T-helper 2 cell treated with Interferon-gamma antibody and Interleukin-4, amounts not matched to agents 100 ng/mL and 5 ng/mL, for 36 hours (primary cell): ENCODE results near the gene CYP4V2. TPM values are rescaled to one million over a fixed set of nuclear protein-coding genes. Genes with fewer than 3 reads are reported as not detected.

Experiments
- intact Hi-C: fragments of 100-400 bp; cut with micrococcal nuclease; formaldehyde crosslinking; loops from one replicate; pipeline ENCODE4 v1.15.1; 2023
- total RNA-seq: library from RNA; stranded (reverse); gene quantifications from 2 replicates; pipeline ENCODE4 v1.2.3, GENCODE V29; 2022

Gene CYP4V2
- 24.4 and 26.6 TPM in 2 replicates for total RNA-seq

DNA sequence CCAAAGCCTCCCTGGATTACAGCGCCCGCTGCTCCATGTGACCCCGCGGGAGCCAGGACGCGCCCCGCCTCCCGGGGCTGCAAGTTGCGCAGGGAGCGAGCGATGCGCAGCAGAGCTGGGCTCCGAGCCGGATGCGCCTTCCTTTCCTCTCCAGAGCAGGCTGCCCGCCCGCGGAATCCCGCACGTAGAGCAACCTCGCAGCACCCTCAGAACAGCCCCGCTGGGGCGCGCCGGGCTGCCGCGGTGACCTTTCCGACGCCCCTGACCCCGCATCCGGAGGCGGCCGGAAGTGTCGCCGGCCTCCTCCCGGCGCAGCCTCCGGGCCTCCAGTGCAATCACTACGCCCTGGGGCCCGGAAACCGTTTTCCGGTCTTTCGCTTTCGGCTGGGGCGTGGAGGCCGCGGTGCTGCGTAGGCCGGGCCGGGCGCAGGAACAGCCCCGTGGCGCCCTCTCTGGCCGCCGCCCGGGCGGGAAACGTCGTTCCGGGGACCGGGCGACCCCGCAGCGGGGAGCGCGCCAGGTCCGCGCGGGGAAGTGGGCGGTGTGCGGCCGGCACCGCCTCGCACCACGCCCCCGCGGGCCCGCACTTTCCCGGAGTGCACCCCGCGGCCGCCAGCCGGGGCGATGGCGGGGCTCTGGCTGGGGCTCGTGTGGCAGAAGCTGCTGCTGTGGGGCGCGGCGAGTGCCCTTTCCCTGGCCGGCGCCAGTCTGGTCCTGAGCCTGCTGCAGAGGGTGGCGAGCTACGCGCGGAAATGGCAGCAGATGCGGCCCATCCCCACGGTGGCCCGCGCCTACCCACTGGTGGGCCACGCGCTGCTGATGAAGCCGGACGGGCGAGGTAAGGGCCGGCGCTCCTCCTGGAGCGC, at the start of gene CYP4V2:
Gene CYP4V2 (plus strand): TSS at position 368 of the 866 bp plus-strand sequence. CDS start 257 bp downstream, at position 625.
- intact Hi-C loops = loop anchor here (1.0 to 10.0 kb wide), 7 partner anchors 30 to 1957 kb away; partner anchors contain the start of genes ANKRD37, IRF2 and TLR3

DNA sequence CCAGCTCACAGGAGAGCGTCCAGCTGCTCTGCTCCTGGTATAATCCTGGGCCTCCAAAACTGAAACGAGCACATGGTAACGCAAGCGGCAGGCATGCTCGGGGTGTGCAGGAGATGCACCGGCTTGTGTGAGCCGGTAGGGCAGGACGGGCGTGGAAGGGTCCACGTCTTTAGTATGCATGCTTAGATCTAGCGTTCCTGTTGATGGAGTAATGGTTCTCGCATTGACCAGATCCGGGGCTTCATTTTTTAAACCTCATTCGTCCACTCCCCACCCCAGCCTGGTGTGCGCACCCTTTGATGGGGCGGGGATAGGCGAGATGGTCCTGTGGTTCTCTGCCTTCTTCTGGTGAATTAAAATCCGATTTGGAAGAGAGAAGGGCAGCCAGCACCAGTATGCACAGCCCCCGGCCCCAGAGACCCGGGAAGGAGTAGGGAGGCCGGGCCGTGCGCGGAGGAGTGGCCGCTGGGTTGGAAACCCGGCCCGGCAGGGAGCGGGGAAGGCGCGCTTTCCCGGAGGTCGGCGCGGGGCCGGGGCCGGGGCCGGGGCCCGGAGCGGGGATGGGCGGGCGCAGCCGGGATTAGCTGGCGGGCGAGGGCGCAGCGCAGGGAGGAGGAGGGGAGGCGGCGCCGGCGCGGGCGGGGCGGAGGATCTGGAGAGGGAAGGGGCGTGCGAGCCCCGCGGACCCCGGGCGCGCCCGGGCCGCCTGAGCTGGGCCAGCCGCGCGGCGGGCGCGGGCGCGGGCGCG, 47.0 kb upstream of the CYP4V2 start:
- intact Hi-C loops = loop anchor here (10.0 kb wide), 1 partner anchor 50 kb away; the partner anchor contains the start of gene CYP4V2

DNA sequence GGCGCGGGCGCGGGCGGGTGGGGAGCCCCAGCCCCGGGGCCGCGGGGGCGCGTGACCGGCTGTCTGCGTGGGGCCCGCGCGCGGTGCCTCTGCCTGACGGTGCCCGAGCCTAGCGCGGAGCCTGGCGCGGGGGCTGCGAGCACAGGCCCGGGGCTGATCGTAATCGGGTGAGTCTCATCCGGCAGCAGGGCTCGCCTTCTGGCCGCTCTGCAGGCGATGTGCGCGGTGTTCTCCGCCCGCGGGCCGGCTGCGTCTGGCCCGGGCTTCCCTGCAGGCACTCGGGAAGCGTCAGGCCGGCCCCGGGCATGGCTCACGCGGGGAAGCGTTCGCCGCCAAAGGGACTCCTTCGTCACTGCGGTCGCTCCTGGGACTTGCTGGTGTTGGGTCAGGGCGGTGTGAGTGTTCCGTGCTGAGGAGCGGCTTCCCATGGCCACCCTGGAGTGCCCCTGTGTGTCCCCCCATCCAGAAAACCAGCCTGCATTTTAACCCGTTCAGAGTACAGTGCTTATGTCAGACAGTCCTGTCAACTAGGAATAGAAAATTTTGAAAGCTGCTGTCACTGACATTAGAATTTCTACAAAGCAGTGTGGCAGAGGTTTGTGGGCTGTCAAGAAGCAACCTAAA, 46.3 kb upstream of the CYP4V2 start:
- intact Hi-C loops = loop anchor here (10.0 kb wide), 1 partner anchor 50 kb away; the partner anchor contains the start of gene CYP4V2

DNA sequence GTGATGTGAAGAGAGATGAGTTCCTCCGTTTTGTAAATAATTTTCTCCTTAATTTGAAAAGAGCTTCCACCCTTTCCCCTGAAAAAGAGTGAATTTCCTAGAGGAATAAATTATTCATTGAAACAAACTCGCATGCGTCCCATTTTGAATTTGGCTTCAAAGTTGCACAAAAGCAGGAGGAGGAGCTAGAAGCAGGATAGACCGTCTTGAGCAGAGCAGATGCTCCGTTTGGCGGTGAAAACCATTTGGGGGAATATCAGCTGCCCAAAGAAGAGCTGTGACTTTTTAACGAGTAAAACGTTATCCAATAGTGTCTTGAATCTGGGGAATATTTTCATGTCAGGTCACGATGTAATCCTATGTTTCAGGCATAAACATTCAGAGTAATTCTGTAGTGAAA, 44.9 kb upstream of the CYP4V2 start:
- intact Hi-C loops = loop anchor here (10.0 kb wide), 1 partner anchor 48 kb away; the partner anchor contains the start of gene CYP4V2

DNA sequence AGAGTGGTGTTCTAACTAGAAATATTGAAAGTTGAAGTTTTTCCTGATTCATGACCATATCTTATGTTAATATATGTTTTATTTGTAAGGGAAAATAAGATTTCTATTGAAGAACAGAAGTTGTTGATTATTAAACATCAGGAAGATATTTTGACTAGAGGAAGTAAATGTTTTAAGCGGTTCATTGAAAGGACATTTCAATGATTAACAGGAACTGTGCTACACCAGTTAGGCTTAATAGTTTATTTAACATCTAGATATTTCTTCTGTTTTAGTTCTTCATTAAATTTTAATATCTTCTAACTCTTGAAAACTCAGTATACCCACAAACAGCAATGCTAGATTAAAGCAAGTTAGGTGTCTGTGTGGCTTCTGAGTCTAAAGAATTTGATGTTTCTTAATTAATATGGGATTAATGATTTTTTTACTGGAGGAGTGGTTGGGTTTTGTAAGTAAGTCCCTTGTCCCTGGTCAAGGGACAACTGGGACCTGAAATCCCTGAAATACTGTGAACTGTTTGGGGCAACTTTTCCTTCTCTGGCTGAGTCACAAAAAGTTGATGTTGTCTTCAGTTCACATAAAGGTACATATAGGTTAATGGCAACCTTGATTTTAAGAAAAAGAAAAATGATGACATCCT, 42.9 kb upstream of the CYP4V2 start:
- intact Hi-C loops = loop anchor here (10.0 kb wide), 1 partner anchor 46 kb away; the partner anchor contains the start of gene CYP4V2

DNA sequence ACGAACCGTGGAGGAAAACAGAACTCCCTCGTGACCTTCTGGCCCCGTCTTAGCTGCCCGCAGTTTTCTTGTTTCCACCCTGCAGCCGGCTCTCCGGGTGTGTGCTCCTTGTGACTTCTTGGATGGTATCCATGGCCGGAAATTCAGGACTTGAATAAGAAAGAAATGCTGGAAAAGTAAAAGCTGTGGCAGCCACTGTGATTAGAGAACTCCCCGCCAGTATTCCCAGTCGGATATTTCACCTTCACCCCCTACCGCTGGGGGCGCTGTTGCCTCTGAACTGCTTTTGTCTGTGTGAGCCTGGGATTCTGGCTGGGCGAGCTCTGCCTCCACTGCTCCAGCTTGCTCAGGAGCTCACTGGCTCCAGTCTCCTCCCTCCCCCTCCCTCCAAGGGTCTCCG, 41.5 kb upstream of the CYP4V2 start:
- intact Hi-C loops = loop anchor here (10.0 kb wide), 1 partner anchor 45 kb away; the partner anchor contains the start of gene CYP4V2

DNA sequence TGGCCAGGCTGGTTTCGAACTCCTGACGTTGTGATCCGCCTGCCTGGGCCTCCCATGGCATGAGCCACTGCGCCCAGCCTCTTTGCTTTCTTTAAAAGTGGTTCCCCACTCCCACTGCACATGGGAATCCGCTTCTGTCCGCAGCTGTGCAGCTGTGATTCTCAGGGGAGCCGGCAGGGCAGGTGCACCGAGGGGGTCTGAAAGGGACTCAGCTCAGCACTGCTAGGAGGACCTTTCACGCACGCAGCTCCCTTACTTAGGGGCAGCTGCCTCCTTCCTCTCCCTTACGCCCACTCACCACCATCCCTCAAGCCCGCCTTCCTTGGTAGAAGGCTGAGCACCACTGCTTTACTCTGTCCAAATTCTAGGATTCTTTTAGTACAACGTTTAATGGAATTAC, 40.4 kb upstream of the CYP4V2 start:
- intact Hi-C loops = no loop called here

DNA sequence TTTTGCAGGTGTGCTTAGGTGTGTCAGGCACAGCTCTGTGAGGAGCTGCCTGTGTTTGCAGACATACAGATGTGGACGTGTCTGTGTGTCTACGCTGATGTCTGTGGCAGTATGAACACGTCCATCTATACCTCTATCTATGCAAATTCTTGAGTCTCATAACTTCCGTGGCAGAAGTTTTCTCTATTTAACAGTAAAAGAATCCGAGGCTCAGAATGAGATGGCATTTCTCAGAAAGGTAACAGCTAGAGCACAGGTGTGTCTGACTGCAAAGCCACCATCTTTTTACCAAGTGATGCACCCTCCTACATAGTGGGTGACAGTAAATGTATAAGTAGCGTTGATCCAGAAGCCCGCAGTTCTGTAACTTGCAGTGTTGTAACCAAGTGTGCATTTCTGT, 39.9 kb upstream of the CYP4V2 start:
- intact Hi-C loops = no loop called here

DNA sequence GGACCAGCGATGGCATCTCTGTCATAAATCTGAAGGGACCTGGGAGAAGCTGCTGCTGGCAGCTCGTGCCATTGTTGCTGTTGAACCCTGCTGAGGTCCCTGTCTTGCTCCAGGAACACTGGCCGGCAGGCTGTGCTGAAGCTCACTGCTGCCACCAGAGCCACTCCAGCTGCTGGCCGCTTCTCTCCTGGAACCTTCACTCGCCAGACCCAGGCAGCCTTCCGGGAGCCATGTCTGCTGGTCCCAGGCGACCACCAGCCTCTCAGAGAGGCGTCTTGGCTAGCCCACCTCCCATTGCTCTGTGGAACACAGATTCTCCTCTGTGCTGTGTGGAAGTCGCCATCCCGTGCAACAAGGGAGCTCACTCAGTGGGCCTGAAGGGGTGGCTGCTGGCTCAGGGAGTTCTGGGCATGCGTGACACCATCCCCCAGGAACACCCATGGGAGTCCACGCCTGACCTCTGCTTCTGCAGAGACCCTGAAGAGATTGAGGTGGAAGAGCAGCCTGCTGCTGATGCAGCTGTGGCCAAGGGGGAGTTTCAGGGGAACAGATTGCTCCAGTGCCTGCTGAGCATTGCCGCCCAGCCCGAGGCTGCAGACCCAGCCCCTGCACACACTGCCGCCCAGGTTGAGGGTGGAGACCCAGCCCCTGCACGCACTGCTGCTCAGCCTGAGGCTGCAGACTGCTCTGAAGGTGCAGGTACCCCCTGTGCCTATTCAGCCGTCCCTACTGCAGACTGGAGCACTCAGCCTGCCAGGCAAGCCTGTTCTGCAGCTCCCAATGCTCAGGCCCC, 33.1 kb upstream of the CYP4V2 start:
- intact Hi-C loops = no loop called here

DNA sequence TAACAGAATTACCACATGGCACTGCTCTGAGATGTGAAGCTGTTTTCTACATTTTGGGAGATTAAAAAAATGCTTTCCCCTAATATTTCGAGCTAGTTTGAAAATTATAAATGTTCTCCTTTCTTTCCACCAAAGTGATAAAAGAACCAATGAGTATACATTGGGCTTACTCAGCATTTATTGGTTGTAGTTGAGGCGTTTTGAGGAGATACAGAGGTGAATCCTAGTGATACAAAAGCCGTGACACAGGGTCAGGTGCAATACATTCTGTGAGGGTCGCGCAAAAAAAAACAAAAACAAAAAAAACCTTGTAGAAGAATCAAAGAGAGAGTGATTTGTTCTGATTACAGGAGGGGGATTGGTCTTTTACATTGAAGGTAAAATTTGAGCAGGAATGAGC, 32.4 kb upstream of the CYP4V2 start:
- intact Hi-C loops = no loop called here

DNA sequence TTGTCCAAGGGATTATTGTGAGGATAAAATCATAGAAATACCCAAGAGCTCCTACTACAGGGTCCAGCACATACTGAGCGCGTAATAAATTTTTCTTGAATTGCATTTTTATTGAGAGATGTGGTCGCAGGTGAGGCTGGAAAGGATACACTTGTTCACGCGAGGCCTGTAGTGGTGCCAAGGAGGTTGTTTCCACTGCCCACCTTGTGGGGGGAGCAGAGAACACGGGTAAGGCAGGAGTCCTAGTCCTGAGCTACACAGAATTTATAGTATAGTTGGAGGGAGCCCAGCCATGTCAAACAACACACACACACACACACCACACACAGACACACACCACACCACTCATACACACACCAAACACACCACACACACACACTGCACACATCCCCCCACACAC, 31.8 kb upstream of the CYP4V2 start:
- intact Hi-C loops = no loop called here

DNA sequence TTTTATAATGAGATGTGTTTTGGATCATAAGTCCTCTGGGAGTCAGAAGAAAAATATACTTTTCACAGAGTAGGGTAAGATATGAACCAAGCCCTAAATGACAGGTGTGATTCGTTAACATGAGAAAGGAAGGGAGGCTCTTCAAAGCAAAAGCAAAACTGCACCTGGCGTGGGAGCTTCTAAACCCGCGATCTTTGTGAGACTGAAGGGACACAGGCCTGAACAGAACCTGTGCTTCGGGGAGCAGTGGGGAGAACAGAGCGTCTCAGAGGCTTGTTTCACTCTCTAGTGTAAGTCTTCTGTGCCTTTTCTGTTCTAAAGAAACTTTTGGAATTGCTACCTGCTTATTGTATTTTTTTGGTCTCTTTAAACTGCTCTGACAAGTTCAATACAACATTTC, 30.2 kb upstream of the CYP4V2 start:
- intact Hi-C loops = loop anchor here (1.0 kb wide), 1 partner anchor 30 kb away; the partner anchor contains the start of gene CYP4V2

DNA sequence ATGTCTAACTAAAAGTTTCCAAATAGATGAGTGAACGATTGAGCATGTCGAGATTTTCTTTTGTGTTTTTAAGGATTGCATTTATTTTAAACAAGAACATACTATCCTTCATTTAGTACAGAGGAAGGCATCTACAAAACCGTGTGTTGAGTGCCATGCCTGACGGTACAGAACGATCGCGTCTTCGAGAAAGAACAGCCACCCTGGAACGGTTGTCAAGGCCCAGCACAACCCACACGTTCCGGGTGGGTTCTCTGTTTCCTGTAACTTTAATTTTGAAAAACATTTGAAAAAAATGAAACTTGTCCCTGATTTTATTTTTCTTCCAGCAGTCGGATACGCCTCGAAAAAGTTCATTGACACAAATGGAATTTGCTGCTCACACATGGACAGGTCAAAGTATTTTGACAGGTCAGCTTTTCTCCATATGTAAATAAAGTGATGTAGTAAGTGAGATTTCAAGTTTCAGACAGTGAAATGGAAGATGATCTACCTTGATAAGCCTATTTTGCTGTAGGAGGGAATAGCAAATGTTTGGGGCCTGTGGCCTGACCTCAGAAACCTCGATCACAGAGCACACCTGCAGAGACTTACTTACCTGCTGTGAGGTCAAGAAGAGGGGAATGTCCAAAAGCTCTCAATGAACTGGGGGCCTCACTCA, 24.4 kb upstream of the CYP4V2 start:
- intact Hi-C loops = no loop called here

DNA sequence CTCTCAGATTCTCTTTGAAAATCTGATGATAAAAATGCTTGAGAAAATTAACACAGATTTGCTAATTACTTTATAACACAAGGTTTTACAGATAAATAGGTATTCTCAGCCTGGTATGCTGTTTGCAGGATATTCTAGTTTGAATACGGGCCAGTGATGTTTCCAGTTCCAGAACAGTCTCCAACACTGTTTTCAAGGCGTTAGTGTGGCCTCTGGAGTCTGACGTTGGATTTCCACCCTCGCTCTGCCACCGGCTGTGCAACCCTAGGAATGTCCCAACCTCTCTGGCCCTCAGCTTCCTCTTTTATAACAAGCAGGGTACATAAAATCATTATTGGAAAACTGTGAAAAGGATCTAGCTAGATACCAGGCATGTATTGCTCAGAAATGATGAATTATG, 23.8 kb upstream of the CYP4V2 start:
- intact Hi-C loops = no loop called here

DNA sequence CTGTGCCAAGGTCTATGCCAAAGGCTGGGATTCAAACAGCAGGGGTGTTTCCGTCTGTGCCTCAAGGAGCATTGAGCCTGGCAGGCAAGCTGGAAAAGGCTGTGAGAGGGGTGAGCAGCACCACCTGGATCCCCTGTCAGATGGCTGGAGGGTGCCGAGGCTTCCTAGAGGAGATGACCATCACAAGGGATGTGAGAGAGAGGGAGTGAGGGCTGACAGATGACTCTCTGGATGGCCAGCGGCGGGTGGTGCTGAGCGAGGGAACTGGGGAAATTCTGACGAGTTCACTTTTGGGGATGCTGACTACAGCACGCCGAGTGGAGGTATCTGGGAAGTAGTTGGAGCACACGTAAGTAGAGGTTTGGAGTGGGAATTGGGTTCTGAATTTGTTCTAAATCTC, 22.6 kb upstream of the CYP4V2 start:
- intact Hi-C loops = no loop called here

DNA sequence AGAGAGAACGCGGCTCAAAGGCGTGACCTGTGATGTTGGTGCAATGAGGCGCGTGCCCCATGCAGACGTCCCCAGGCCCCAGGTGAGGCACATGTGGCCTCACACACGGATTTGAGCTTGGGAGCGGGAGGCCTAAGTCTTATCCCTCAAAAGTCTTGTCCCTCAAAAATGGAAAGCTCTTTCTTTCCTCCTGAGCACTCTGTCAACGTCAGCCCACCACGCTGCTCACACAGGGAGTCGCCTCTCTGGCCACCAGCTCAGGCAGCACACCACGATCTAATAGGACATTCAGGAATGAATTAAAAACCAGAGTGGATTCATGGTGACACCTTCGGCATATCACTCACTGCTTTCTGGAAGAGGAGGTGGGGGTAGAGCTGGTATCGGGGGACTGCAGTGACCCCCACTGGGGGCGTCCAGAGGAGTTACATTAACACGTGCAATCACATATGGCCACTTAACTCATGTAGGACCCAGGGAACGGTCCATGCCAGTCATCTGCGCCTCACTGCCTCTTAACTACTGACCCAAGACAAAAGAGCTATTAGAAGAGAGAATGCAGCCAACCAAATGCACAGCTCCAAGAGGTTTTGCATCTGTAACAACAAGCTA, 21.9 kb upstream of the CYP4V2 start:
- intact Hi-C loops = no loop called here

DNA sequence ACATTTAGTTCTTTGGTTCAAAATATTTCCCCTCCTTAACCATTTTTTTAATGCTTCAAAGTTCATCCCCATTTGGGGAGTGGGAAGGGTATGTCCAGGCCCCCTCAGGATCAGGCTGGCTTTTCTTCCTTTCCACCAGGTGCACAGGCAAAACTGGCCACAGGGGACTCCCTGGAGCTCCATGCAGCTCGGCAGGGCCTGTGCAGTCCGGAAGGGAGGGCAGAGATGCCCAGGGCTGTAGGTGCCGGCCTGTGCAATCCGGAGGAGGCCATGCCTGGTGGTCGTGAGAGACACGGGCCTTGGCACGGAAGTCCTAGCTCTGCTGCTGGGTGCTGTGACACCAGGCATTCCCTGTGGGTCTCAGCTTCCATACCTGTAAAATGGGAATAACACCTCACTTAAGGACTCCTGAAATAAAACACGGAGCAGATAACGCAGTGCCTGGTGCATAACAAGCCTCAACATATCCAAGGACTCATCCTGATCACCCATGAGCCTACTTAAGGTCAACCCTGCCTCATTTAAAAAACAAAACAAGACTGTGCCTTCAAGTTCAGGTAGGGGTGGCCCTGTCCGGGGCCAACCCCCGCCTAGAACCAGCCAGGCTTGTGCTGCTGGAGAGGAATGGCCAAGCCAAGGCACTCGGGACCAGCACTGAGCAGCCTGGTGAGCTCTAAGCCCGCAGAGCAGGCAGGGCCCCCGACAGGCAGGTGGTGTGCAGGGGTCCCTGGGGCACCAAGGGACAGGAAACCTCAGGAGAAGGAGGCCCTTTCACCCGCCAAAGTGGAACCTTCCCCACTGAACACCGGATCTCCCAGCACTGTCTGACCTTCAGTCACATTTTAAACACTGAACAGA, 21.2 kb upstream of the CYP4V2 start:
- intact Hi-C loops = no loop called here

DNA sequence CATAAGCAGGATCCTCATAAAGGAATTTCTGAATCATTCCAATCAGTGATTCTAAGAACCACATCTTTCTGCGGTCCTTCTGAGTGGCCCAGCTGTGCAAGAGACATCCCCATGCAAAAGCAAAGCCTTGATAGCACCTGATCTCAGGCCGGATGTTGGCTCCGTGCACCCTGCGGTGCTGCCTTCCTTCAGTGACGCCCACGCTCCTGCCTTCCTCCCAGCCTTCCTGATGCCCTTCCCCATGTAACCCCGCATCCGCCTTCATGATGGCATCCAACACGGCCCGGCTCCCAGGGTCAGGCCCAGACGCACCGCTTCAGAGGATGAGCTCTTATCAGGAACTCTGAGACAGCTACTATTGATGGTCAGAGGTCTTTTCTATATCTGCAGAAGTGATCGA, 20.4 kb upstream of the CYP4V2 start:
- intact Hi-C loops = no loop called here
